GM12878 (cell line): ENCODE measurements around the gene SOX30. TPM values are rescaled to one million over a fixed set of nuclear protein-coding genes. Genes with fewer than 3 reads are reported as not detected.

Experiments used
- ATAC-seq: fragments of 200-7000 bp; cut with Tn5 transposase; 3 replicates; pipeline ENCODE4 v1.9.1; 2020; ENCODE audit warnings: mild to moderate bottlenecking, moderate library complexity
- BruUV-seq: library from RNA; stranded (reverse); fragments of 400-500 nt; replicated peaks from 2 replicates; lab custom pipeline; 2021; lab: Mats Ljungman, UMichigan
- CTCF ChIA-PET: fragments of 300-600 bp; sonication (Branson Sonifier 250); formaldehyde crosslinking; extraction: SDS; loops from one replicate; lab custom pipeline; 2021; ENCODE audit warnings: inconsistent platforms; lab: Yijun Ruan, JAX
- POLR2A ChIA-PET: fragments of 350-600 bp; formaldehyde crosslinking; extraction: SDS; loops from one replicate; lab custom pipeline; 2021; ENCODE audit warnings: inconsistent platforms; lab: Charles Lee
- RAD21 ChIA-PET: fragments of 300-600 bp; sonication (Branson Sonifier 250); formaldehyde crosslinking; loops from one replicate; lab custom pipeline; 2023; ENCODE audit warnings: antibody characterized with exemption; ENCODE audit not compliant: unreplicated experiment; lab: Charles Lee
- SMC1A ChIA-PET: fragments of 300-600 bp; sonication (Branson Sonifier 250); formaldehyde crosslinking; loops from one replicate; lab custom pipeline; 2023; ENCODE audit not compliant: unreplicated experiment, uncharacterized antibody; lab: Charles Lee
- DNase-seq: peaks from one replicate; pipeline ENCODE4 v3.0.0-alpha.2; 2011; ENCODE audit warnings: low read depth, low spot score
- FAIRE-seq: peaks from 3 replicates; lab custom pipeline; 2011; peaks lifted over from hg19 to GRCh38; lab: Jason Lieb, UNC
- H2AFZ ChIP-seq: 2 replicates; pipeline ENCODE4 v1.6.0; 2011; ENCODE audit warnings: low read depth, low read length, control low read depth; ENCODE audit not compliant: control insufficient read depth
- H3K27ac ChIP-seq: 2 replicates; pipeline ENCODE4 v1.5.1; 2011; ENCODE audit warnings: control low read depth; ENCODE audit not compliant: control insufficient read depth, insufficient read depth
- H3K27me3 ChIP-seq, 2 experiments: replicated peaks in 1 of 2; 2 replicates each; pipeline versions ENCODE4 v1.6.0 to v1.6.1; 2011; ENCODE audit warnings: low read length in 1 of 2; ENCODE audit not compliant: control insufficient read depth in 2 of 2, insufficient read depth in 2 of 2
- H3K36me3 ChIP-seq, 2 experiments: 2 replicates each; pipeline ENCODE4 v1.5.1; 2011; ENCODE audit warnings: low read length in 1 of 2; ENCODE audit not compliant: control insufficient read depth in 2 of 2, insufficient read depth in 2 of 2
- H3K4me1 ChIP-seq: 2 replicates; pipeline ENCODE4 v1.6.1; 2011; ENCODE audit warnings: mild to moderate bottlenecking, low read length, moderate library complexity, mixed read lengths; ENCODE audit not compliant: control insufficient read depth, insufficient read depth
- H3K4me2 ChIP-seq: 2 replicates; pipeline ENCODE4 v1.6.0; 2011; ENCODE audit warnings: control low read depth; ENCODE audit not compliant: control insufficient read depth, insufficient read depth
- H3K4me3 ChIP-seq: fragments of 200-600 bp; sonication (generic); 2 replicates; pipeline ENCODE4 v1.5.1; 2016
- H3K79me2 ChIP-seq: 2 replicates; pipeline ENCODE4 v1.6.0; 2011; ENCODE audit warnings: low read length; ENCODE audit not compliant: control insufficient read depth, insufficient read depth
- H3K9ac ChIP-seq: 2 replicates; pipeline ENCODE4 v1.8.0; 2011; ENCODE audit warnings: low read length, control low read depth, mixed read lengths; ENCODE audit not compliant: control insufficient read depth, insufficient read depth
- H3K9me3 ChIP-seq: replicated peaks from 3 replicates; pipeline ENCODE4 v1.5.1; 2011; ENCODE audit warnings: mild to moderate bottlenecking, low read length; ENCODE audit not compliant: control insufficient read depth, insufficient read depth
- H4K20me1 ChIP-seq: 2 replicates; pipeline ENCODE4 v1.6.0; 2011; ENCODE audit not compliant: control insufficient read depth, insufficient read depth
- BMI1 ChIP-seq: fragments of 450-650 bp; IDR thresholded peaks from 2 replicates; pipeline ENCODE4 v1.6.1; 2016; ENCODE audit warnings: mild to moderate bottlenecking, moderate library complexity, borderline replicate concordance
- EGR1 ChIP-seq, 2 experiments: IDR thresholded peaks; 1 replicate in 1 of 2; 2 replicates in 1 of 2; pipeline ENCODE4 v1.6.1; 2011 to 2012; ENCODE audit warnings: low read depth in 2 of 2, low read length in 2 of 2, borderline replicate concordance in 1 of 2, mild to moderate bottlenecking in 1 of 2, moderate library complexity in 1 of 2
- NFYB ChIP-seq: IDR thresholded peaks from 2 replicates; pipeline ENCODE4 v1.6.1; 2011; ENCODE audit warnings: low read depth, mild to moderate bottlenecking, low read length, improper control_type of control experiment, moderate library complexity; ENCODE audit not compliant: insufficient read depth
- POLR2A ChIP-seq: IDR thresholded peaks from 2 replicates; pipeline ENCODE4 v1.6.1; 2011; ENCODE audit warnings: low read depth, mild to moderate bottlenecking, low read length
- RFX5 ChIP-seq: IDR thresholded peaks from 2 replicates; pipeline ENCODE4 v1.6.1; 2011; ENCODE audit warnings: low read depth, low read length, improper control_type of control experiment
- SMARCA5 ChIP-seq: fragments of 450-650 bp; IDR thresholded peaks from 2 replicates; pipeline ENCODE4 v1.6.1; 2017; ENCODE audit warnings: mild to moderate bottlenecking
- TCF3 ChIP-seq: IDR thresholded peaks from 2 replicates; pipeline ENCODE4 v1.6.1; 2012; ENCODE audit warnings: low read depth, mild to moderate bottlenecking, low read length, borderline replicate concordance; ENCODE audit not compliant: insufficient read depth
- TCF7 ChIP-seq: IDR thresholded peaks from 2 replicates; pipeline ENCODE4 v1.6.1; 2014; ENCODE audit warnings: antibody characterized with exemption, borderline replicate concordance
- WGBS: methylation state at CpG from one replicate; pipeline ENCODE4 v1.1.6; 2016; ENCODE audit warnings: low lambda C conversion rate; ENCODE audit not compliant: insufficient replicate concordance, insufficient coverage; ENCODE audit errors: missing lambda C conversion rate; 5-methylcytosine and 5-hydroxymethylcytosine counted together
- in situ Hi-C: fragments of 300-500 bp; cut with MboI; formaldehyde crosslinking; loops from 9 replicates; pipeline ENCODE4 v1.14.3; 2018; ENCODE audit warnings: mixed read lengths
- intact Hi-C: fragments of 100-400 bp; cut with micrococcal nuclease; formaldehyde crosslinking; loops from one replicate; pipeline ENCODE4 v1.14.2; 2022; ENCODE audit not compliant: unreplicated experiment
- polyA plus RNA-seq, 11 experiments: library from polyadenylated mRNA; depleted of rRNA in 4 of 11; unstranded in 6 of 11; stranded (reverse) in 5 of 11; fragments of >200 nt; fragmentation: Nextera tagmentation in 4 of 11; fragmentation: Illumina TruSeq in 1 of 11; extraction: Ambion mirVana in 4 of 11; extraction: Trizol in 1 of 11; gene quantifications; 1 replicate in 1 of 11; 2 replicates in 10 of 11; pipeline versions ENCODE4 v1.2.1 to v1.2.3, GENCODE V29; 2011 to 2016; ENCODE audit warnings: inconsistent platforms in 2 of 11, missing spikeins in 2 of 11, low read depth in 1 of 11
- total RNA-seq, 4 experiments: library from RNA; depleted of rRNA in 3 of 4; stranded (reverse); fragments of >200 nt in 3 of 4; fragmentation: Illumina TruSeq in 1 of 4; extraction: Trizol in 1 of 4; gene quantifications; 2 replicates each; pipeline versions ENCODE4 v1.2.1 to v1.2.3, GENCODE V29; 2013 to 2021
- TF ChIP-seq, protein P1 (sequence below): IDR thresholded peaks from 2 replicates; pipeline ENCODE4 v1.6.1; 2011; ENCODE audit warnings: borderline replicate concordance, low read depth, mild to moderate bottlenecking, moderate library complexity, low read length; ENCODE audit not compliant: insufficient read depth, poor library complexity, severe bottlenecking
- TF ChIP-seq, protein P2 (sequence below): IDR thresholded peaks from 2 replicates; pipeline ENCODE4 v1.6.1; 2012; ENCODE audit warnings: mild to moderate bottlenecking, low read depth, low read length
- TF ChIP-seq, protein P3 (sequence below): fragments of 450-650 bp; IDR thresholded peaks from 2 replicates; pipeline ENCODE4 v1.6.1; 2016; ENCODE audit warnings: mild to moderate bottlenecking
- TF ChIP-seq, protein P4 (sequence below): fragments of 450-650 bp; conservative IDR thresholded peaks from 2 replicates; pipeline ENCODE4 v1.6.1; 2017; ENCODE audit warnings: mild to moderate bottlenecking, moderate library complexity
- TF ChIP-seq, protein P5 (sequence below): IDR thresholded peaks from 2 replicates; pipeline ENCODE4 v1.6.1; 2011; ENCODE audit warnings: mild to moderate bottlenecking, low read depth, low read length, moderate library complexity; ENCODE audit not compliant: insufficient replicate concordance

SOX30 gene
- total and polyA plus RNA-seq, 10 of the 15 experiments (the other 5 are each of a cell fraction or from before 2014, with no cell fraction given), result 0.06 to 0.32 (median 0.10) TPM; not detected in 2

DNA sequence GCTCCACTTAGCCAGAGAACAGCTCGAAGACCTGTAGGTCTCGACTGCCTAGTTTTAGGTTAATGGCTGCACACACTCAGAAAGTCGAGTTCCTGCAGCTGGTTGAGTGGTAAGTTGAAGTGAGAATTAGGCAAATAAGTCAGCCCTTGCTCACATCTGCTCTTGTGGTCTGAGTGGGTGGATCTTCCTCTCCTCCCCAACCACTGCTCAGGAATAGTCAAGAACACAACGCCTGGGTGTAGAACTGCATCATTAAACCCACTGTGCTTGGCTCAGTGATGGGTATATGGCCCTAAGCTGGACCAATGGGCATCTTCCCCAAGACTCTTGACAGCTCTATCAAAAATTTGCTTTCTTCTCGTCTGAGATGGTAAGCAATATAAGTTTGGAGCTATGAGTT lies 55.8 kb downstream of the SOX30 start:
- H4K20me1 ChIP-seq, result no peaks in the 10 kb centered on the region
- no peaks in the 10 kb centered on the region for H3K79me2 ChIP-seq
- peak overlapping the region; percentile 79 for H3K27ac ChIP-seq
- H3K9ac ChIP-seq, result no peak overlapping the region
- POLR2A ChIA-PET, result interaction anchor here (0.7 to 4.5 kb wide), 18 partner anchors 10 to 324 kb away, joined by 3 to 25 read pairs (median 4); partner anchors contain the start of gene THG1L
- 1% methylated on average over 5 of the region's 5 CpGs for WGBS
- DNase-seq, result peak; percentile 96
- H2AFZ ChIP-seq, result no peak overlapping the region
- intact Hi-C loops (loop anchor here (1.0 to 10.0 kb wide), 8 partner anchors 14 to 682 kb away; partner anchors contain the start of gene ADAM19), in situ Hi-C loops (no loop called here)
- no peaks in the 10 kb centered on the region; the same call in 1 of the 3 replicates for H3K9me3 ChIP-seq
- CTCF ChIA-PET, result interaction anchor here (0.6 to 3.3 kb wide), 21 partner anchors 9 to 423 kb away, joined by 3 to 14 read pairs (median 4); partner anchors contain the start of genes CLINT1, LSM11 and THG1L
- ATAC-seq, result peak; percentile 73
- RAD21 ChIA-PET, result interaction anchor here (0.7 to 9.3 kb wide), 18 partner anchors 9 to 324 kb away, joined by 3 to 90 read pairs (median 8); partner anchors contain the start of genes ADAM19, LSM11 and THG1L
- FAIRE-seq, result peak; percentile 86
- no peak overlapping the region for H3K4me3 ChIP-seq
- H3K27me3 ChIP-seq, result no peaks in the 10 kb centered on the region
- SMC1A ChIA-PET, result interaction anchor here (1.2 to 11.0 kb wide), 16 partner anchors 12 to 454 kb away, joined by 4 to 146 read pairs (median 18); partner anchors contain the start of genes C5orf52, MED7 and THG1L
- H3K4me2 ChIP-seq, result peak overlapping the region; percentile 59
- H3K4me1 ChIP-seq, result peaks cover 88% of the 10 kb centered on the region
- no peaks in the 10 kb centered on the region for H3K36me3 ChIP-seq
- no TSS peak for BruUV-seq
- TF ChIP-seq NFYB (peak; percentile 54; the same call in 1 of the 2 replicates), EGR1 (IDR thresholded peaks at IDR 0.05; ENCODE audit: borderline replicate concordance in 1 of 2, low read depth in 2 of 2, low read length in 2 of 2) (peak in 1 of 2 experiments; percentile 88; a peak in 1 of 3 replicates), TCF7 (peak; percentile 15; the same call in 1 of the 2 replicates), TCF3 (peak; percentile 97), SMARCA5 (0 out of 2 replicates have a peak, but pooled peaks have one; percentile 23), POLR2A (no peak), RFX5 (no peak), BMI1 (no peak)
- TF ChIP-seq, protein P1, sequence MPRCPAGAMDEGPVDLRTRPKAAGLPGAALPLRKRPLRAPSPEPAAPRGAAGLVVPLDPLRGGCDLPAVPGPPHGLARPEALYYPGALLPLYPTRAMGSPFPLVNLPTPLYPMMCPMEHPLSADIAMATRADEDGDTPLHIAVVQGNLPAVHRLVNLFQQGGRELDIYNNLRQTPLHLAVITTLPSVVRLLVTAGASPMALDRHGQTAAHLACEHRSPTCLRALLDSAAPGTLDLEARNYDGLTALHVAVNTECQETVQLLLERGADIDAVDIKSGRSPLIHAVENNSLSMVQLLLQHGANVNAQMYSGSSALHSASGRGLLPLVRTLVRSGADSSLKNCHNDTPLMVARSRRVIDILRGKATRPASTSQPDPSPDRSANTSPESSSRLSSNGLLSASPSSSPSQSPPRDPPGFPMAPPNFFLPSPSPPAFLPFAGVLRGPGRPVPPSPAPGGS, result peak; percentile 84
- TF ChIP-seq, protein P2, sequence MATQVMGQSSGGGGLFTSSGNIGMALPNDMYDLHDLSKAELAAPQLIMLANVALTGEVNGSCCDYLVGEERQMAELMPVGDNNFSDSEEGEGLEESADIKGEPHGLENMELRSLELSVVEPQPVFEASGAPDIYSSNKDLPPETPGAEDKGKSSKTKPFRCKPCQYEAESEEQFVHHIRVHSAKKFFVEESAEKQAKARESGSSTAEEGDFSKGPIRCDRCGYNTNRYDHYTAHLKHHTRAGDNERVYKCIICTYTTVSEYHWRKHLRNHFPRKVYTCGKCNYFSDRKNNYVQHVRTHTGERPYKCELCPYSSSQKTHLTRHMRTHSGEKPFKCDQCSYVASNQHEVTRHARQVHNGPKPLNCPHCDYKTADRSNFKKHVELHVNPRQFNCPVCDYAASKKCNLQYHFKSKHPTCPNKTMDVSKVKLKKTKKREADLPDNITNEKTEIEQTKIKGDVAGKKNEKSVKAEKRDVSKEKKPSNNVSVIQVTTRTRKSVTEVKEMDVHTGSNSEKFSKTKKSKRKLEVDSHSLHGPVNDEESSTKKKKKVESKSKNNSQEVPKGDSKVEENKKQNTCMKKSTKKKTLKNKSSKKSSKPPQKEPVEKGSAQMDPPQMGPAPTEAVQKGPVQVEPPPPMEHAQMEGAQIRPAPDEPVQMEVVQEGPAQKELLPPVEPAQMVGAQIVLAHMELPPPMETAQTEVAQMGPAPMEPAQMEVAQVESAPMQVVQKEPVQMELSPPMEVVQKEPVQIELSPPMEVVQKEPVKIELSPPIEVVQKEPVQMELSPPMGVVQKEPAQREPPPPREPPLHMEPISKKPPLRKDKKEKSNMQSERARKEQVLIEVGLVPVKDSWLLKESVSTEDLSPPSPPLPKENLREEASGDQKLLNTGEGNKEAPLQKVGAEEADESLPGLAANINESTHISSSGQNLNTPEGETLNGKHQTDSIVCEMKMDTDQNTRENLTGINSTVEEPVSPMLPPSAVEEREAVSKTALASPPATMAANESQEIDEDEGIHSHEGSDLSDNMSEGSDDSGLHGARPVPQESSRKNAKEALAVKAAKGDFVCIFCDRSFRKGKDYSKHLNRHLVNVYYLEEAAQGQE, result no peak
- TF ChIP-seq, protein P3, sequence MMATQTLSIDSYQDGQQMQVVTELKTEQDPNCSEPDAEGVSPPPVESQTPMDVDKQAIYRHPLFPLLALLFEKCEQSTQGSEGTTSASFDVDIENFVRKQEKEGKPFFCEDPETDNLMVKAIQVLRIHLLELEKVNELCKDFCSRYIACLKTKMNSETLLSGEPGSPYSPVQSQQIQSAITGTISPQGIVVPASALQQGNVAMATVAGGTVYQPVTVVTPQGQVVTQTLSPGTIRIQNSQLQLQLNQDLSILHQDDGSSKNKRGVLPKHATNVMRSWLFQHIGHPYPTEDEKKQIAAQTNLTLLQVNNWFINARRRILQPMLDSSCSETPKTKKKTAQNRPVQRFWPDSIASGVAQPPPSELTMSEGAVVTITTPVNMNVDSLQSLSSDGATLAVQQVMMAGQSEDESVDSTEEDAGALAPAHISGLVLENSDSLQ, result peak; percentile 20; the same call in 1 of the 2 replicates
- TF ChIP-seq, protein P4, sequence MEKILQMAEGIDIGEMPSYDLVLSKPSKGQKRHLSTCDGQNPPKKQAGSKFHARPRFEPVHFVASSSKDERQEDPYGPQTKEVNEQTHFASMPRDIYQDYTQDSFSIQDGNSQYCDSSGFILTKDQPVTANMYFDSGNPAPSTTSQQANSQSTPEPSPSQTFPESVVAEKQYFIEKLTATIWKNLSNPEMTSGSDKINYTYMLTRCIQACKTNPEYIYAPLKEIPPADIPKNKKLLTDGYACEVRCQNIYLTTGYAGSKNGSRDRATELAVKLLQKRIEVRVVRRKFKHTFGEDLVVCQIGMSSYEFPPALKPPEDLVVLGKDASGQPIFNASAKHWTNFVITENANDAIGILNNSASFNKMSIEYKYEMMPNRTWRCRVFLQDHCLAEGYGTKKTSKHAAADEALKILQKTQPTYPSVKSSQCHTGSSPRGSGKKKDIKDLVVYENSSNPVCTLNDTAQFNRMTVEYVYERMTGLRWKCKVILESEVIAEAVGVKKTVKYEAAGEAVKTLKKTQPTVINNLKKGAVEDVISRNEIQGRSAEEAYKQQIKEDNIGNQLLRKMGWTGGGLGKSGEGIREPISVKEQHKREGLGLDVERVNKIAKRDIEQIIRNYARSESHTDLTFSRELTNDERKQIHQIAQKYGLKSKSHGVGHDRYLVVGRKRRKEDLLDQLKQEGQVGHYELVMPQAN, result 0 out of 2 replicates have a peak, but pooled peaks have one; percentile 22
- TF ChIP-seq, protein P5, sequence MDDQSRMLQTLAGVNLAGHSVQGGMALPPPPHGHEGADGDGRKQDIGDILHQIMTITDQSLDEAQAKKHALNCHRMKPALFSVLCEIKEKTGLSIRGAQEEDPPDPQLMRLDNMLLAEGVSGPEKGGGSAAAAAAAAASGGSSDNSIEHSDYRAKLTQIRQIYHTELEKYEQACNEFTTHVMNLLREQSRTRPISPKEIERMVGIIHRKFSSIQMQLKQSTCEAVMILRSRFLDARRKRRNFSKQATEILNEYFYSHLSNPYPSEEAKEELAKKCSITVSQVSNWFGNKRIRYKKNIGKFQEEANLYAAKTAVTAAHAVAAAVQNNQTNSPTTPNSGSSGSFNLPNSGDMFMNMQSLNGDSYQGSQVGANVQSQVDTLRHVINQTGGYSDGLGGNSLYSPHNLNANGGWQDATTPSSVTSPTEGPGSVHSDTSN, result no peak
